PC-3 (cell line): ENCODE measurements around the gene CAMTA1. TPM values are rescaled to one million over a fixed set of nuclear protein-coding genes. Genes with fewer than 3 reads are reported as not detected.

Source experiments
- ATAC-seq: fragments of 200-7000 bp; cut with Tn5 transposase; 2 replicates; pipeline ENCODE4 v1.9.1; 2020; ENCODE audit warnings: mild to moderate bottlenecking, moderate library complexity
- BruUV-seq: library from RNA; stranded (reverse); fragments of 400-500 nt; replicated peaks from 2 replicates; lab custom pipeline; 2021; lab: Mats Ljungman, UMichigan
- CTCF ChIA-PET: fragments of 300-600 bp; sonication (Branson Sonifier 250); formaldehyde crosslinking; loops from one replicate; lab custom pipeline; 2022; ENCODE audit warnings: antibody characterized with exemption; lab: Charles Lee
- POLR2A ChIA-PET: fragments of 300-600 bp; sonication (Branson Sonifier 250); formaldehyde crosslinking; loops from one replicate; lab custom pipeline; 2022; ENCODE audit warnings: antibody characterized with exemption; ENCODE audit not compliant: unreplicated experiment; lab: Charles Lee
- DNase-seq: peaks from one replicate; pipeline ENCODE4 v3.0.0-alpha.2; 2015
- H2AFZ ChIP-seq: fragments of 300-600 bp; sonication (generic); 2 replicates; pipeline ENCODE4 v1.6.0; 2016; ENCODE audit warnings: antibody characterized with exemption, low read length
- H3F3A ChIP-seq: fragments of 300-600 bp; sonication (generic); one replicate; pipeline ENCODE4 v1.6.0; 2017; ENCODE audit warnings: antibody characterized with exemption, low read length, control low read depth, mild to moderate bottlenecking; ENCODE audit not compliant: unreplicated experiment
- H3K27ac ChIP-seq: fragments of 300-600 bp; sonication (generic); 2 replicates; pipeline ENCODE4 v1.5.1; 2016; ENCODE audit warnings: mild to moderate bottlenecking, low read length
- H3K27me3 ChIP-seq: fragments of 300-600 bp; sonication (generic); 2 replicates; pipeline ENCODE4 v1.6.1; 2016; ENCODE audit warnings: low read length, mixed read lengths
- H3K36me3 ChIP-seq: fragments of 300-600 bp; sonication (generic); 2 replicates; pipeline ENCODE4 v1.6.1; 2016; ENCODE audit warnings: low read depth, mixed run types, low read length, mixed read lengths
- H3K4me1 ChIP-seq: fragments of 300-600 bp; sonication (generic); 2 replicates; pipeline ENCODE4 v1.5.1; 2016; ENCODE audit warnings: low read length; ENCODE audit not compliant: insufficient read depth
- H3K4me2 ChIP-seq: fragments of 300-600 bp; sonication (generic); 2 replicates; pipeline ENCODE4 v1.6.0; 2016; ENCODE audit warnings: low read length
- H3K4me3 ChIP-seq: fragments of 300-600 bp; sonication (generic); 2 replicates; pipeline ENCODE4 v1.5.1; 2016; ENCODE audit warnings: mild to moderate bottlenecking, low read length, mixed read lengths
- H3K79me2 ChIP-seq: fragments of 300-600 bp; sonication (generic); 2 replicates; pipeline ENCODE4 v1.6.1; 2017; ENCODE audit warnings: low read length, mixed read lengths
- H3K9ac ChIP-seq: fragments of 300-600 bp; sonication (generic); 2 replicates; pipeline ENCODE4 v1.6.0; 2016; ENCODE audit warnings: mild to moderate bottlenecking, low read length
- H3K9me2 ChIP-seq: fragments of 300-600 bp; sonication (generic); replicated peaks from 2 replicates; pipeline ENCODE4 v1.6.1; 2016; ENCODE audit warnings: mixed run types, low read length, mixed read lengths
- H3K9me3 ChIP-seq: fragments of 300-600 bp; sonication (generic); 2 replicates; pipeline ENCODE4 v1.6.1; 2016; ENCODE audit warnings: low read length, mixed read lengths
- H4K20me1 ChIP-seq: fragments of 300-600 bp; sonication (generic); 2 replicates; pipeline ENCODE4 v1.6.1; 2016; ENCODE audit warnings: low read length, mixed read lengths
- CTCF ChIP-seq: fragments of 300-600 bp; sonication (generic); conservative IDR thresholded peaks from 2 replicates; pipeline ENCODE4 v1.5.1; 2017; ENCODE audit warnings: antibody characterized with exemption, low read depth, mild to moderate bottlenecking, low read length
- EZH2 ChIP-seq: fragments of 300-600 bp; sonication (generic); IDR thresholded peaks from one replicate; pipeline ENCODE4 v1.6.1; 2017; ENCODE audit warnings: antibody characterized with exemption, mild to moderate bottlenecking, low read length; ENCODE audit not compliant: unreplicated experiment
- EZH2phosphoT487 ChIP-seq: fragments of 300-600 bp; sonication (generic); IDR thresholded peaks from 2 replicates; pipeline ENCODE4 v1.6.1; 2018; ENCODE audit warnings: mild to moderate bottlenecking, antibody characterized with exemption, low read length, borderline replicate concordance
- intact Hi-C: fragments of 100-400 bp; cut with micrococcal nuclease; formaldehyde crosslinking; loops from 2 replicates; pipeline ENCODE4 v1.9.0; 2023
- total RNA-seq: library from RNA; depleted of rRNA; stranded (reverse); fragments of >200 nt; gene quantifications from 2 replicates; pipeline ENCODE4 v1.2.3, GENCODE V29; 2014

CAMTA1 gene
- total RNA-seq, 1 experiment from 2014 or later: 40.8 TPM

GRCh38 chr1:7476861-7477547 is 691.8 kb downstream of the CAMTA1 start:
- Histone ChIP-seq H4K20me1 (no peaks in the 10 kb centered on the region), H3K9me3 (no peaks in the 10 kb centered on the region), H3K4me3 (no peak overlapping the region), H3K36me3 (no peaks in the 10 kb centered on the region), H3K27ac (no peak overlapping the region), H3K9me2 (no peaks in the 10 kb centered on the region), H3K27me3 (peaks cover 46% of the 10 kb centered on the region), H3K4me1 (no peaks in the 10 kb centered on the region), H3F3A (no peaks in the 10 kb centered on the region), H2AFZ (no peak overlapping the region), H3K9ac (no peak overlapping the region), H3K79me2 (no peaks in the 10 kb centered on the region), H3K4me2 (no peak overlapping the region)
- ChIA-PET POLR2A (no interaction called here), CTCF (no interaction called here)
- DNase-seq (no peak), ATAC-seq (no peak)
- no peak for TF ChIP-seq EZH2
- intact Hi-C loops: no loop called here
- no TSS peak for BruUV-seq

GRCh38 chr1:7477593-7477992 is 692.3 kb downstream of the CAMTA1 start:
- Histone ChIP-seq H3K9ac (no peak overlapping the region), H3K4me1 (no peaks in the 10 kb centered on the region), H3K79me2 (no peaks in the 10 kb centered on the region), H3K27me3 (peaks cover 52% of the 10 kb centered on the region), H4K20me1 (no peaks in the 10 kb centered on the region), H3K4me3 (no peak overlapping the region), H3K4me2 (no peak overlapping the region), H3K27ac (no peak overlapping the region), H3K36me3 (no peaks in the 10 kb centered on the region), H3F3A (no peaks in the 10 kb centered on the region), H3K9me2 (no peaks in the 10 kb centered on the region), H2AFZ (no peak overlapping the region), H3K9me3 (no peaks in the 10 kb centered on the region)
- intact Hi-C loops: no loop called here
- DNase-seq (no peak), ATAC-seq (no peak)
- POLR2A ChIA-PET: no interaction called here
- TF ChIP-seq EZH2phosphoT487 (no peak), EZH2 (no peak), CTCF (no peak)
- no TSS peak for BruUV-seq
- CTCF ChIA-PET: no interaction called here

- no peak overlapping the region for H3K9ac ChIP-seq
- DNase-seq: no peak
- no peaks in the 10 kb centered on the region for H3K9me3 ChIP-seq
- no peak for TF ChIP-seq EZH2phosphoT487
- no peak for TF ChIP-seq CTCF
- TF ChIP-seq EZH2: no peak
- POLR2A ChIA-PET: no interaction called here
- intact Hi-C loops: no loop called here
- no peak overlapping the region for H3K4me3 ChIP-seq
- no peaks in the 10 kb centered on the region for H4K20me1 ChIP-seq
- no peak overlapping the region for H3K27ac ChIP-seq
- H3K4me2 ChIP-seq: no peak overlapping the region
- CTCF ChIA-PET: interaction anchor here (0.6 kb wide), 1 partner anchor 436 kb away, joined by 3 read pairs; no protein-coding TSS in a partner anchor
- H3K9me2 ChIP-seq: no peaks in the 10 kb centered on the region
- H3K27me3 ChIP-seq: peaks cover 59% of the 10 kb centered on the region
- H3F3A ChIP-seq: no peaks in the 10 kb centered on the region
- ATAC-seq: no peak
- no TSS peak for BruUV-seq
- no peaks in the 10 kb centered on the region for H3K36me3 ChIP-seq
- no peak overlapping the region for H2AFZ ChIP-seq
- H3K79me2 ChIP-seq: no peaks in the 10 kb centered on the region
- H3K4me1 ChIP-seq: no peaks in the 10 kb centered on the region
Measured at GRCh38 chr1:7478142-7478790, 693.0 kb downstream of the CAMTA1 start.
